NOMO-1 (cell line): ENCODE results near the gene ZNF577.

Experiments used
- DNase-seq, 2 experiments: peaks; one replicate each; lab custom pipeline; 2025; ENCODE audit not compliant: unreplicated experiment in 2 of 2; lab: John Stamatoyannopoulos, UW

Gene ZNF577

GRCh38 chr19:51882518-51882917, 5.2 kb downstream of the ZNF577 start:
- no peak for DNase-seq

DNA sequence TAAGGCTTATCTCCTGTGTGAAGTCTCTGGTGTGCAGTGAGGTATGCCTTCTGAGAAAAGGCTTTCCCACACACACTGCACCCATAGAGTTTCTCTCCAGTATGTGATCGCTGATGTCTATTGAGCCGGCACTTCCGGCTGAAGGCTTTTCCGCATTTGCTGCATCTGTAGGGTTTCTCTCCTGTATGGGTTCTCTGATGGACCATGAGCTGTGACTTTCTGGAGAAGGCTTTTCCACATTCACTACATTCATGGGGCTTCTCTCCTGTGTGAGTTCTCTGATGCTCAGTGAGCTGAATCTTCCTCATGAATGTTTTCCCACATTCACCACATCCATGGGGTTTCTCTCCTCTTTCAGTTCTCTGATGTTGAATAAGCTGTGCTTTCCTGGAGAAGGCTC, 14.7 kb downstream of the ZNF577 start:
- DNase-seq: no peak

DNA sequence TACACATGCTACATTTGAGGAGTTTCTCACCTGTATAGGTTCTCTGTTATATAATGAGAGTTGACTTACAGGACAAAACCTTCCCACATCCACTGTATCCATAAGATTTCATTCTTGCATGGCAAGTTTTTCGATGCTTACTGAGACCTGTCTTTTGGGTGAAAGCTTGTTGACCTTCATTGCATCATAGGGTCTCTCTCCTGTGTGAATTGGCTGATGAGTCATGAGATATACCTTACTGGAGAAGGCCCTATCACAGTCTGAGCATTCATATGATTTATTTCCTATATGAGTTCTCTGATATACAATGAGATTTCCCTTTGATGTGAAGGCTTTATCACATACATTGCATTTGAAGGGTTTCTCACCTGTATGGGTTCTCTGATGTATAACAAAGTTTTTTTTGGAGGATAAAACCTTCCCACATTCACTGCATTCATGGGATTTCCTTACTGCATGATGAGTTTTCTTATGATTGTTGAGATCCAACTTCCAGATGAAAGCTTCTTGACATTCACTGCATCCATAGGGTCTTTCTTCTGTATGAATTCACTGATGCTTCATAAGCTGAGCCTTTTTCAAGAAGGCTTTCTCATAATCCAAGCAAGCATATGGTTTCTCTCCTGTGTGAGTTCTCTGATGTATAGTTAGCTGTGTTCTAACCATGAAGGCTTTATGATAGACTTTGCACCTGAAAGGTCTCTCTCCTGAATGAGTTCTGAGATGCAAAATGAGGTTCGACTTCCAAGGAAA, 25.7 kb downstream of the ZNF577 start:
- no peak for DNase-seq

DNA sequence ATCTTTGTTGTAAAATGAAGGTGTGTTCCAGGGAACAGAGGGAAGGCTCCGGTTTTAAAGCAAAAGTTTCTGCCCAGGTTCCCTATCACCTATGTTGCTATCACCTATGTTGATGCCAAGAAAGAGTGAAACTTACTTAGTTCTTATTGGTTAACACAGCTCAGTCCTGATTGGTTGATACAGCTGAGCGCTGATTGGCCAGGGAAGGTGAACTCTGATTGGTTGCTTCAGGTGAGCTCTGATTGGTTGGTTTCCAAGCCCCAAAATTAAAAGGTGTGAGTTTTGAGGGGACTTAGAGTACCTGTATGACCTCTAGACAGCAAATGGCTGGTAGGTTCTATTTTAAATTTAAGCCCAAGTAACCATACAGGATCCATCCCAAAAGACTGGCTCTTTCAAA, 50.6 kb downstream of the ZNF577 start:
- DNase-seq: no peak

DNA sequence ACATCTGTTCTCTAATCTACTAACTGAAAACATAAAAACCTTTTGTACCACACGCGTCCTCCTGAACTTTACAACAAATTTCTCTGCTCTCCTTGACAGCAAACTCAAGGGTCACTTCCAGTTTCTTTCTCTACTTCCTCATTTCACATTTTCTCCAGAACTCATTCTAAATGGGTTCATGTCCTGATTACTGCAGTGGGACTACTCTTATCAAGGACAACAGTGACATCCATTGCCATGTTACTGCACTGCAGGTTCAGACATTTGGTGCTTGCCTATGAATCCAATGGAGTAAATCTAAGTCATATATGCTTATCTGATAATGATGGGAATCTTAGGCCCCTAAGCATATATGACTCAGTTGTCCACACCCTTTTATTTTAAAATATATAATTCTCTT, 57.5 kb downstream of the ZNF577 start:
- peak; percentile 70 to 97 for DNase-seq

- DNase-seq: peak; percentile 89 to 95
These were observed 63.3 kb downstream of the ZNF577 start for GRCh38 chr19:51824281-51825005.

- no peak for DNase-seq
These were observed 64.8 kb downstream of the ZNF577 start for GRCh38 chr19:51822946-51823345.

DNA sequence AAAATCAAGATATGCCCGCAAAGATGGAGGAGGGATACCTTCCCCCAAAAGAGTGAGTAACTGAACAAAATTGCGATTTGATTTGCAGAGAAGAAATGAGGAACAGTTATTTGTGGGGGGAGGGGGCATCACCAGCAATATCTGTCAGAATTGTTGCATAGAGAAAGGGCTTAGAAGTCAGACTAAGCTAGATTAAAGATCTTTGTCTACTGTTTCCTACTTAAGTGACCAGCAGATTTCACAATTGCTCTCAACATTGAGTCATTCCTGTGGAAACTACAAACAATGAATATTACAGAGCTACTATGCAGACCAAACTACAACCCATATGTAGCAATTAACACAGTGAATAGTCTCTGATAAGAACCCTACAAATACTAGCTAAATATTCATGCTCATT, 65.4 kb downstream of the ZNF577 start:
- DNase-seq: peak; percentile 76 to 97

DNA sequence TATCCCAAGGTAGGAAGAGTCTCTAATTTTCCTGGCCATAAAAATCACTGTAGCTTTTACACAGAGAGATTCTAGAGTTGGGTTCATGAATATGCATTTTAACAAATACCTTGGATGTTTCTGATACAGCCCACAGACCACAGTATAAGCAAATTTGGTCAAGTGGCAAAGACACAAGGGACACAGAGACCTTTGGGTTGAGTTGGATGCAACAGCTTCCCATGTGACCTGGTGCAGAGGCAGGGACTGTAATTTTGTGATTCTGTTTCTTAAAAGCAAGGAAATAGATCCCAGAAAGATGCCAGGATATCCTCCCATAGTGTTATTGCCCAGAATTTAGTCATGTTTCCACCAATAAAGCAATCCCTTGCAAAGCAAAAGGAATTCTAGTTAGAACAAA, 65.8 kb downstream of the ZNF577 start:
- DNase-seq: no peak

DNA sequence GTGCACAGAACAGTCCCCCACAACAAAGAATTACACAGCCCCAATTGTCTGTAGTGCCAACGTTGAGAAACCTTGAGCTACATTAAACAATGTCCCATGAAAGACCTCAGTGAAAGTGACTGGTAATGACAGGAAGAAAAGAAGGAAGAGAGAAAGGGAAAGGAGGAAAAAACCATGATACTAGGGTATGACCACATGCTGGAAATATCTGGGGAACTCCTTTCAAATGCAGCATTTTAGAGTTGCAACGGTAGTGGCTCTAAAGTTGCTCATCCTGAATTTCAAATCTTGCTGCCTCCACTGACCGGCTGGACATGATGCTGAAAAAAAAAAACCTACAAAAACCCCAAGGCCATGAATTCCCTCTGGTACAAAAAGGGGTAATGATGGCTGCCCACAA, 66.3 kb downstream of the ZNF577 start:
- DNase-seq: no peak
